Mesendoderm (in vitro differentiated cells): Measurements from ENCODE around the gene RGS6.

Experiments used
- DNase-seq: peaks from one replicate; pipeline ENCODE4 v3.0.0; 2013
- H2AK5ac ChIP-seq: 2 replicates; pipeline ENCODE4 v1.6.1; 2013; ENCODE audit warnings: low read length, inconsistent platforms
- H2BK120ac ChIP-seq: 2 replicates; pipeline ENCODE4 v1.6.1; 2013; ENCODE audit warnings: low read depth, mild to moderate bottlenecking, low read length, moderate library complexity, mixed read lengths
- H2BK15ac ChIP-seq: replicated peaks from 2 replicates; pipeline ENCODE4 v1.6.1; 2013; ENCODE audit warnings: low read depth, mild to moderate bottlenecking, moderate library complexity
- H2BK5ac ChIP-seq: 2 replicates; pipeline ENCODE4 v1.6.1; 2013; ENCODE audit warnings: low read length, inconsistent platforms
- H3K18ac ChIP-seq: 2 replicates; pipeline ENCODE4 v1.6.1; 2013; ENCODE audit warnings: mild to moderate bottlenecking, low read length, mixed read lengths
- H3K23ac ChIP-seq: one replicate; pipeline ENCODE4 v1.6.1; 2013; ENCODE audit warnings: low read length
- H3K27ac ChIP-seq: 2 replicates; pipeline ENCODE4 v1.5.1; 2013; ENCODE audit warnings: low read depth, mild to moderate bottlenecking, inconsistent platforms, low read length, moderate library complexity
- H3K27me3 ChIP-seq: 2 replicates; pipeline ENCODE4 v1.6.1; 2013; ENCODE audit warnings: low read length, control low read depth, mild to moderate bottlenecking, inconsistent platforms; ENCODE audit not compliant: insufficient read depth, poor library complexity
- H3K36me3 ChIP-seq: 2 replicates; pipeline ENCODE4 v1.6.1; 2013; ENCODE audit warnings: low read length, inconsistent platforms; ENCODE audit not compliant: control insufficient read depth, insufficient read depth
- H3K4ac ChIP-seq: one replicate; pipeline ENCODE4 v1.6.1; 2013; ENCODE audit warnings: low read depth, mild to moderate bottlenecking, low read length, moderate library complexity
- H3K4me1 ChIP-seq: 2 replicates; pipeline ENCODE4 v1.6.1; 2013; ENCODE audit warnings: low read depth, low read length, inconsistent platforms; ENCODE audit not compliant: control insufficient read depth
- H3K4me2 ChIP-seq: 2 replicates; pipeline ENCODE4 v1.6.1; 2013; ENCODE audit warnings: low read length
- H3K4me3 ChIP-seq: 2 replicates; pipeline ENCODE4 v1.5.1; 2013; ENCODE audit warnings: mild to moderate bottlenecking, low read length
- H3K56ac ChIP-seq: one replicate; pipeline ENCODE4 v1.6.1; 2013; ENCODE audit warnings: low read length
- H3K79me1 ChIP-seq: 2 replicates; pipeline ENCODE4 v1.6.1; 2013; ENCODE audit warnings: low read length, inconsistent platforms
- H3K79me2 ChIP-seq: 2 replicates; pipeline ENCODE4 v1.6.1; 2013; ENCODE audit warnings: mild to moderate bottlenecking, low read length; ENCODE audit not compliant: control insufficient read depth, insufficient read depth
- H3K9ac ChIP-seq: 2 replicates; pipeline ENCODE4 v1.6.1; 2013; ENCODE audit warnings: low read length, inconsistent platforms
- H4K5ac ChIP-seq: one replicate; pipeline ENCODE4 v1.6.1; 2013; ENCODE audit warnings: low read length
- H4K8ac ChIP-seq: one replicate; pipeline ENCODE4 v1.6.1; 2013; ENCODE audit warnings: low read depth, mild to moderate bottlenecking, control low read depth, low read length, moderate library complexity
- WGBS: extraction: QIAGEN DNeasy Blood & Tissue Kit; methylation state at CpG from one replicate; pipeline ENCODE4 v1.1.7; 2013; ENCODE audit warnings: low lambda C conversion rate, missing lambda C conversion rate; ENCODE audit not compliant: insufficient coverage; ENCODE audit errors: extremely low coverage; 5-methylcytosine and 5-hydroxymethylcytosine counted together

The RGS6 gene

DNA sequence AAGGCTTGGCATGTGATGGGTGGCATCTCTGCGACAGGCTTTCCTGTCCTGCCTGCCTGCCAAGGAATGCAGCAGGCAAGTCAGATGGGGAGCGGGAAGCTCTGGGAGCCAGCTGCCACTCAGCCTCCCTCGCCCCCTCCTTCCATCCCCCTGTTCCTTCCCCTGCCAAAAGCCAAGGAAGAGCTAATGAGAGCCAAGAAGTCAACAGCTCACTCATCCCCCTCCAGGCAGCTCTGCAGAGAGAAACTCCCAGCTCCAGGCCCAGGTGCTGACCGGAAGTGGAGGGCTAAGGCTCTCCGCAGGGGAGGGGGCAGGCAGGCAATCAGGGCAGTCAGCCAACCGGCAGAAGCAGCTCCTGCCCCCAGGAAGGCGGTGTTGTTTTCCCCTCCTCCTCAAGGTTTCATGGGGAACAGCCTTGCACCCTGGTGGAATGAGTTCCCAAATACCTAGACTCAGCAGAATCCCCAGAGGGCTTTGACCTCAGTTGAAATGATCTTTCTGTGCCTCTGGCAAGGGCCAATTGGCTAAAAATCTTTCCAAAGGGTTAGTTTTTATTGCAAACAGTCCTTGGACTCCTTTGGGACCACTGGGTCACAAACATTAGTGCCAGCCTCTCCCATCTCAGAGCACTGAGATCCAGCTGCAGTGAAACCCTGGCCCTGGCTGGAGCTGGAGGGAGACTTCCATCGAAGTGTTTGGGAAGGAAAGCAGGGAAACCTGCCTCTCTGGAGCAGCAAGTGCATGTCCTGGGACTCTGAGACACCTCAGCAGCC is 612.6 kb downstream of the RGS6 start:
- peak; percentile 82 for DNase-seq
- Histone ChIP-seq H3K79me1 (no peaks in the 10 kb centered on the region), H3K27ac (no peak overlapping the region), H3K4ac (no peak overlapping the region), H3K18ac (no peak overlapping the region), H3K36me3 (no peaks in the 10 kb centered on the region), H3K4me3 (no peak overlapping the region), H2AK5ac (no peak overlapping the region), H2BK5ac (no peak overlapping the region), H3K23ac (no peak overlapping the region), H4K5ac (peak overlapping the region; percentile 47), H3K9ac (no peak overlapping the region), H2BK15ac (no peak overlapping the region), H3K56ac (peak overlapping the region; percentile 53), H4K8ac (no peak overlapping the region), H2BK120ac (no peak overlapping the region), H3K27me3 (no peaks in the 10 kb centered on the region), H3K4me1 (peaks cover 6% of the 10 kb centered on the region), H3K4me2 (no peak overlapping the region), H3K79me2 (no peaks in the 10 kb centered on the region)
- WGBS: no CpG with 5 or more reads among the region's 8 CpGs

DNA sequence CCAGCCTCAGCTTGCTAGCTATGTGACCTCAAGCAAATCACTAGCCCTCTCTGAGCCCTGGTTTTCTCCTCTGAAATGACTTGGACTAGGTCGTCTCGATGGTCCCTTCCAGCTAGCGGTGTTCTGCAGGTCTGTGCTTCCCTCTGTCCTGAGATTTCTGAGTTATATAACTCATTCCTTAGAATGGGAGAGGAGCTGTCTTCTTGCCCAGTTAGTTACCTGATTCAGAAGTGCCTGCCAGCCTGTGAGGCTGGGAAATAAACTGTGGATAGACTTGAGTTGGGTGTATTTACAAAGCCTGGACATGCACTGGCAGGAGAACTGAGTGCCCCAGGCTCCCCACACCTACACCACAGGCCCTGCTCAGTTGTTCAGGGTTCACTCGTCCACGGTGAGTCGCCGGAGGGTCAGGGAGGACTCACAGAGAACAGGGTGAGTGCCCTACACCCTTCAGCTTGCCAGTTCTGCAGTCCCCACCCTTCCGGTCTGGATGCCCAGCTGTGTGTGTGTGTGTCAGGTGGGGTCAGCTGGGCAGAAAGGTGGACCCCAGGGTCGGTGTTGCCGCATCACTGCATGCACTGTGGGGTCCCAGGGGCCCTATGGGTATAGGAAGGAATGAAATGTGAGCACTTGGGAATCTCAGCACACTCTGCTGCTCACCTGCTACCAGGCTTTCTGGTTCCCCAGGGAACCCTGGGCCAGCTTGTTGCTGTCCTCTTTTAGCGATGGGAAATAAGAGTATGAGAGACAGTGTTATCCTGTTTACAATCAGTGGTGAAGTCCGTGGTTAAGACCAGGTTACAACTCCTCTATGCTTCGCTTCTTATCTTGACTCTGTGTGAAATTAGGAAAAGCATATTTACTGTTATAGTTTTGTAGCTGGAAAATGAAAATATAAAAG is 613.4 kb downstream of the RGS6 start:
- no peak overlapping the region for H3K23ac ChIP-seq
- DNase-seq: no peak
- no peak overlapping the region for H4K8ac ChIP-seq

DNA sequence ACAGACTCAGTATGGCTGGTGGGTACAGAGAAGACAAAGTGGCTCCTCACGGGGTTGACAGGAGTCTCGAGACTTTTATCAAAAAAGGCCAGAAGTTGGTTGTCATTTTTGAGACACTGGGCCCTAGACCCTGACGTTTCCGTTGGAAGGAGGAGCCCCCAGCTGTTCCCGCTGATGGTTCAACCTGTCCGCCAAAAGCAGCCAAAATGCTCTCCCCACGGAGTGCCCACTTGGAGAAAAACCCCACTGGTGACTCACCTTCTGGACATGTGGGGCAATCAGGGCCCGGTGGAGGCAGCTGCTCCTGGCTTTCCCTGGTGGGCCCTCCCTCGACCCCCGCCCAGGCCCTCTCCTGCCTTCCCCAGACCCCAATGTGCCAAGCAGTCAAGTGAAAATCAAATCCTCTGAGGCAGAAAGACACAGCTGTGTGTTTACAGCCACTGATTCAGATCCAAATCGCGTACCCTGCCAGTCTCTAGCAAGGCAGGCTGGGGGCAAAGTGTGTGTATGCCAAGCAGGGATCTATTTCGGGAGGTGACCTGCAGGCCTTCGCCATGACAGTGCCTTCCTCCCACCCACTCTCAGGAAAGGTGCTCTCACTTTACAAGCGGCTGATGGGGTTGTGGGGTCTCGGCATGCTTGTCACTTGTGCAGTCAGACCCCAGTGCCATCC is 614.3 kb downstream of the RGS6 start:
- H3K56ac ChIP-seq: no peak overlapping the region
- WGBS: no CpG with 5 or more reads among the region's 16 CpGs

More for the DNA sequence above, 613.4 kb downstream of the RGS6 start:
- H3K4me3 ChIP-seq: no peak overlapping the region
- WGBS: no CpG with 5 or more reads among the region's 13 CpGs
- no peak overlapping the region for H2BK5ac ChIP-seq
- peaks cover 6% of the 10 kb centered on the region for H3K4me1 ChIP-seq
- no peak overlapping the region for H2AK5ac ChIP-seq
- H3K4me2 ChIP-seq: no peak overlapping the region
- no peak overlapping the region for H4K5ac ChIP-seq
- H3K36me3 ChIP-seq: no peaks in the 10 kb centered on the region
- H3K79me2 ChIP-seq: no peaks in the 10 kb centered on the region
- H3K4ac ChIP-seq: no peak overlapping the region
- H2BK120ac ChIP-seq: no peak overlapping the region
- no peak overlapping the region for H3K18ac ChIP-seq
- no peaks in the 10 kb centered on the region for H3K27me3 ChIP-seq
- no peak overlapping the region for H3K27ac ChIP-seq
- peak overlapping the region; percentile 6 for H3K56ac ChIP-seq
- H2BK15ac ChIP-seq: no peak overlapping the region
- H3K9ac ChIP-seq: no peak overlapping the region
- no peaks in the 10 kb centered on the region for H3K79me1 ChIP-seq

DNA sequence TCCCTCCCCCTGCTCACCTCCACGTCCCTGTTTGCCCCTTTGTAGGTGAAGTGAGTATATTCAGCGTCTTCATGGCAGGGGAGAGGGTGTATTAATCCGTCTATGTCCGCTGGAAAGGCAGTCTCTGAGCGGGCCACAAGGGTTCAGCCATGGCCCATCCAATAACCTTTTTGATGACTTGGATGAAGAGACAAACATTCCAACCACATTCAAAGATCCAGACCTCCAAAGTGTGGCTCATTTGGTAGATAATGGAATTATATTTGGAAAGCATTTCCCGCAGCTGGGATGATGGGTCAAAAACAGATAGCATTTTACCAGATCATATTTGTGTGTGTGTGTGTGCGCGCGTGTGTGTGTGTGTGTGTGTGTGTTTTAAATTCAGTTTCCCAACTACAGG is 615.8 kb downstream of the RGS6 start:
- H3K4me3 ChIP-seq: no peak overlapping the region
- H3K79me2 ChIP-seq: no peaks in the 10 kb centered on the region
- H3K27me3 ChIP-seq: no peaks in the 10 kb centered on the region
- H3K4me2 ChIP-seq: no peak overlapping the region
- H3K56ac ChIP-seq: no peak overlapping the region
- no peak overlapping the region for H4K5ac ChIP-seq
- H3K4ac ChIP-seq: no peak overlapping the region
- H3K18ac ChIP-seq: no peak overlapping the region
- H4K8ac ChIP-seq: no peak overlapping the region
- H3K36me3 ChIP-seq: no peaks in the 10 kb centered on the region
- no CpG with 5 or more reads among the region's 9 CpGs for WGBS
- H3K27ac ChIP-seq: no peak overlapping the region
- H2BK5ac ChIP-seq: no peak overlapping the region
- DNase-seq: no peak
- no peak overlapping the region for H3K23ac ChIP-seq
- no peaks in the 10 kb centered on the region for H3K79me1 ChIP-seq
- peaks cover 8% of the 10 kb centered on the region for H3K4me1 ChIP-seq
- no peak overlapping the region for H2BK120ac ChIP-seq
- H2AK5ac ChIP-seq: no peak overlapping the region
- no peak overlapping the region for H3K9ac ChIP-seq
- no peak overlapping the region for H2BK15ac ChIP-seq

More for the DNA sequence above, 614.3 kb downstream of the RGS6 start:
- Histone ChIP-seq H2BK15ac (no peak overlapping the region), H3K4me1 (peaks cover 6% of the 10 kb centered on the region), H3K9ac (no peak overlapping the region), H3K79me1 (no peaks in the 10 kb centered on the region), H3K27me3 (no peaks in the 10 kb centered on the region), H4K5ac (no peak overlapping the region), H4K8ac (no peak overlapping the region), H3K23ac (no peak overlapping the region), H3K79me2 (no peaks in the 10 kb centered on the region), H3K4me2 (no peak overlapping the region), H2AK5ac (no peak overlapping the region), H3K18ac (no peak overlapping the region), H3K4me3 (no peak overlapping the region), H3K4ac (no peak overlapping the region), H2BK5ac (no peak overlapping the region), H2BK120ac (no peak overlapping the region), H3K36me3 (no peaks in the 10 kb centered on the region), H3K27ac (no peak overlapping the region)
- no peak for DNase-seq

DNA sequence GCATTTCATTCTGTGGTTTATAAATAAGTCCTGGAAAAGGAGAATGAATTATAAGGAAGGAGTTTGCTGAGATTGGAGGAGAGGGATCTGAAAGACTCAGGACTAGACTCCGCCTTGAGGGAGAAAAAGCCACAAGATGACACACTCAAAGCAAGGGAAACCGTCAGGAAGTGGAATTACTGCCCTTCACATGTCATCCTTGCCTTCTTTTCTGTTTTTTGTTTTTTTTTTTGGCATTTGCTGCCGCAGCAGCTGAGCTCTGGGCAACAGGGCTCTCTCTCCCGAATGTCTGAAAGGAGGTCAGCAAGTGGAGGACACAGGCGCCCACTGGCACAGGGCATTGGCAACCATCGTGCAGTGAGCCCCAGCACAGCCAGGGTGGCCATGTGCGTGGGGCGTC is 616.8 kb downstream of the RGS6 start:
- Histone ChIP-seq H4K5ac (no peak overlapping the region), H3K4ac (no peak overlapping the region), H3K4me1 (peaks cover 13% of the 10 kb centered on the region), H3K23ac (no peak overlapping the region), H3K79me2 (no peaks in the 10 kb centered on the region), H3K18ac (no peak overlapping the region), H3K4me3 (no peak overlapping the region), H3K56ac (no peak overlapping the region), H3K27ac (no peak overlapping the region), H3K27me3 (no peaks in the 10 kb centered on the region), H3K9ac (no peak overlapping the region), H2BK15ac (no peak overlapping the region), H4K8ac (no peak overlapping the region), H3K4me2 (no peak overlapping the region), H3K79me1 (no peaks in the 10 kb centered on the region), H2BK120ac (no peak overlapping the region), H3K36me3 (no peaks in the 10 kb centered on the region), H2BK5ac (no peak overlapping the region), H2AK5ac (no peak overlapping the region)
- no peak for DNase-seq
- WGBS: no CpG with 5 or more reads among the region's 8 CpGs
